Liver (tissue), 9 donors: ENCODE data around the gene RBM20. TPM values are rescaled to one million over a fixed set of nuclear protein-coding genes. Genes with fewer than 3 reads are reported as not detected.

Source experiments
- DNase-seq: peaks from one replicate; pipeline ENCODE4 v3.0.0-alpha.2; 2017; ENCODE audit warnings: low spot score
- H3K27ac ChIP-seq, 2 donors: one replicate each; pipeline ENCODE4 v1.7.0; 2013; ENCODE audit warnings: inconsistent platforms in 2 of 2, low read length in 2 of 2, control low read depth in 1 of 2, low read depth in 1 of 2, mild to moderate bottlenecking in 1 of 2
- H3K27me3 ChIP-seq, 4 donors: one replicate each; pipeline versions ENCODE4 v1.6.1 to v1.7.0; 2013; ENCODE audit warnings: low read length in 3 of 4, inconsistent platforms in 1 of 4, mild to moderate bottlenecking in 1 of 4, moderate library complexity in 1 of 4; ENCODE audit not compliant: control insufficient read depth in 4 of 4, insufficient read depth in 4 of 4
- H3K36me3 ChIP-seq, 4 donors: one replicate each; pipeline versions ENCODE4 v1.6.1 to v1.7.0; 2013; ENCODE audit warnings: low read length in 3 of 4, mild to moderate bottlenecking in 3 of 4, low read depth in 1 of 4, moderate library complexity in 1 of 4; ENCODE audit not compliant: control insufficient read depth in 4 of 4, insufficient read depth in 3 of 4
- H3K4me1 ChIP-seq, 4 donors: one replicate each; pipeline versions ENCODE4 v1.6.1 to v1.7.0; 2013; ENCODE audit warnings: low read length in 3 of 4, mild to moderate bottlenecking in 3 of 4, moderate library complexity in 1 of 4; ENCODE audit not compliant: control insufficient read depth in 4 of 4, insufficient read depth in 4 of 4
- H3K4me3 ChIP-seq, 3 donors: one replicate each; pipeline versions ENCODE4 v1.6.1 to v1.7.0; 2013; ENCODE audit warnings: low read length in 3 of 3, control low read depth in 1 of 3, low read depth in 1 of 3, mild to moderate bottlenecking in 1 of 3
- H3K9ac ChIP-seq, 2 donors: one replicate each; pipeline ENCODE4 v1.7.0; 2013; ENCODE audit warnings: low read length in 2 of 2, mild to moderate bottlenecking in 2 of 2, moderate library complexity in 2 of 2, control low read depth in 1 of 2, low read depth in 1 of 2
- H3K9me3 ChIP-seq, 4 donors: one replicate each; pipeline versions ENCODE4 v1.6.1 to v1.7.0; 2013; ENCODE audit warnings: low read length in 3 of 4; ENCODE audit not compliant: control insufficient read depth in 4 of 4
- ATF3 ChIP-seq: IDR thresholded peaks from 2 replicates; pipeline ENCODE4 v1.6.1; 2016; ENCODE audit warnings: antibody characterized with exemption
- CTCF ChIP-seq: fragments of 150-350 bp; IDR thresholded peaks from 2 replicates; pipeline ENCODE4 v1.5.1; 2017; ENCODE audit warnings: improper control_type of control experiment, low read depth, low read length; ENCODE audit not compliant: missing input control
- EGR1 ChIP-seq, 2 donors: IDR thresholded peaks; 2 replicates each; pipeline ENCODE4 v1.6.1; 2016 to 2018; ENCODE audit warnings: antibody characterized with exemption in 2 of 2, low read depth in 2 of 2
- FOXA2 ChIP-seq: IDR thresholded peaks from 2 replicates; pipeline ENCODE4 v1.6.1; 2016; ENCODE audit warnings: antibody characterized with exemption
- GABPA ChIP-seq, 2 donors: IDR thresholded peaks in 1 of 2; conservative IDR thresholded peaks in 1 of 2; 2 replicates each; pipeline ENCODE4 v1.6.1; 2016; ENCODE audit warnings: antibody characterized with exemption in 2 of 2, mild to moderate bottlenecking in 1 of 2, moderate library complexity in 1 of 2
- HNF4G ChIP-seq: IDR thresholded peaks from 2 replicates; pipeline ENCODE4 v1.6.1; 2016; ENCODE audit warnings: antibody characterized with exemption
- JUND ChIP-seq, 2 donors: IDR thresholded peaks; 2 replicates each; pipeline ENCODE4 v1.6.1; 2016; ENCODE audit warnings: antibody characterized with exemption in 2 of 2
- MAX ChIP-seq: IDR thresholded peaks from 2 replicates; pipeline ENCODE4 v1.6.1; 2016; ENCODE audit warnings: antibody characterized with exemption
- NR2F2 ChIP-seq: IDR thresholded peaks from 2 replicates; pipeline ENCODE4 v1.6.1; 2016; ENCODE audit warnings: antibody characterized with exemption
- RAD21 ChIP-seq, 2 donors: IDR thresholded peaks; 2 replicates each; pipeline ENCODE4 v1.6.1; 2016; ENCODE audit warnings: antibody characterized with exemption in 2 of 2, mild to moderate bottlenecking in 2 of 2
- REST ChIP-seq: IDR thresholded peaks from 2 replicates; pipeline ENCODE4 v1.6.1; 2016; ENCODE audit warnings: antibody characterized with exemption, mild to moderate bottlenecking
- SP1 ChIP-seq: IDR thresholded peaks from 2 replicates; pipeline ENCODE4 v1.6.1; 2018; ENCODE audit warnings: antibody characterized with exemption, mild to moderate bottlenecking
- YY1 ChIP-seq: IDR thresholded peaks from 2 replicates; pipeline ENCODE4 v1.6.1; 2016; ENCODE audit warnings: antibody characterized with exemption, mild to moderate bottlenecking
- WGBS: extraction: QIAGEN DNeasy Blood & Tissue Kit; methylation state at CpG from one replicate; pipeline ENCODE4 v1.1.7; 2013; 5-methylcytosine and 5-hydroxymethylcytosine counted together
- polyA plus RNA-seq, 2 donors: library from polyadenylated mRNA; stranded (reverse) in 1 of 2; unstranded in 1 of 2; fragments of 200-250 nt in 1 of 2; fragments of >200 nt in 1 of 2; fragmentation: Nextera tagmentation in 1 of 2; extraction: Ambion mirVana in 1 of 2; gene quantifications; one replicate each; pipeline versions ENCODE4 v1.2.1 to v1.2.3, GENCODE V29; 2013 to 2015
- total RNA-seq, 2 donors: library from RNA; depleted of rRNA; stranded (reverse); fragments of >200 nt; gene quantifications; one replicate each; pipeline ENCODE4 v1.2.3, GENCODE V29; 2014
- donor health status: healthy.
- donor health status: healthy.
- donor health status: healthy.
- donor health status: healthy.
- donor health status: healthy.

RBM20 gene
- total and polyA plus RNA-seq, 4 donors, result 0.03 to 0.08 (median 0.05) TPM; not detected in 1

- 83% methylated on average over 13 of the region's 13 CpGs for WGBS
Measured at GRCh38 chr10:110764793-110765512, 120.8 kb downstream of the RBM20 start.

More at GRCh38 chr10:110764793-110765512, 120.8 kb downstream of the RBM20 start:
- TF ChIP-seq HNF4G (no peak), NR2F2 (no peak), REST (no peak), MAX (no peak), EGR1 (IDR thresholded peaks at IDR 0.05; ENCODE audit: low read depth in 2 of 2) (no peak), GABPA (IDR thresholded peaks at IDR 0.05 in 1 of 2, conservative IDR thresholded peaks at IDR 0.05 in 1 of 2) (no peak), FOXA2 (no peak), JUND (IDR thresholded peaks at IDR 0.05) (no peak), ATF3 (no peak), RAD21 (IDR thresholded peaks at IDR 0.05) (no peak), SP1 (no peak), YY1 (no peak), CTCF (no peak)
- no peaks in the 10 kb centered on the region for H3K9me3 ChIP-seq
- H3K27ac ChIP-seq, result no peak overlapping the region
- no peak overlapping the region for H3K9ac ChIP-seq
- no peak for DNase-seq
- H3K36me3 ChIP-seq, result no peaks in the 10 kb centered on the region
- H3K4me3 ChIP-seq, result no peak overlapping the region
- peaks cover 0 to 8% (median 4%) of the 10 kb centered on the region in 4 donors for H3K4me1 ChIP-seq
- H3K27me3 ChIP-seq, result no peaks in the 10 kb centered on the region
